GM20431 (cell line): ENCODE data around the gene CTDSP2.
"Not testable (repeated sequence)": the region's sequence is repeated elsewhere in the genome, so short reads cannot be mapped to it uniquely, and the experiment has no call there.

ENCODE experiments used
- in situ Hi-C: fragments of 300-500 bp; cut with MseI, MboI; formaldehyde crosslinking; loops from one replicate; pipeline ENCODE4 v1.15.0; 2020; ENCODE audit warnings: low sequenced_read_pairs; ENCODE audit not compliant: unreplicated experiment

CTDSP2 gene

DNA sequence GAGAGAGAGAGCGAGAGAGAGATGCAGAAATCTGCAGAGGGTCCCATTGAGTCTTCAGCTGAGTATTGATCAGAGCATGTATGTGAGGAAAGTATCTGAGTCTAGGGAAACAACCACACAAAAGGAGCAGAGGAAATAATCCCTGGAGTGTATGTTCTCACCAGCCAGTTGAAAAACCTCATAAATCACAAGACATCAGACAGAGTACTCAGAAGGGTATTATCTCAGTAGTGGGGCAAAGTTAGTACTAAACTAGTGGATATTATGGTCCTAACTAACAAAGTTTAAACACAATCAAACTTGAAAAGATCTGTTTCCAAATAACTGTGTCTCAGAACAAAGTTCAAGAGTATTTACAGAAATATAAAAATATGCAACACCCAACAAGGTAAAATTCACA lies 36.5 kb upstream of the CTDSP2 start:
- in situ Hi-C loops: no loop called here

DNA sequence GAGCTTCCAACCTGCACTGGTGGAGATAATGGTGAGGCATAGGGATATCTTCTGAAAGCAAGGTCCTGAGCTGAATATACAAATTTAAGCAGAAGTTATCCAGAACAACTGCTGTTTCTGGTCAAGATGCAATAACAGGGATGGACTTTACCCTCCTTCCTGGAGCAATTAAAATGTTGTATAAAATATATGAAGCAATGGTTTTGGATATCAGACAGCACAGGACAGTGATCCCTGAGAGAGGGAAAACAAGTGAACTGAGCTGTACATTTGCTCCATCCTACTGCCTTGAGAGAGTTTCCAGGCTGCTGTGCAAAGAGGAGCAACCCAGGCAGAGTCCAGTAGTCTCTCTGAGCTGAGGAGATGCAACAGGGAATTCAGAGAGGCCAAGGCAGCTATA lies 36.0 kb upstream of the CTDSP2 start:
- in situ Hi-C loops: no loop called here

DNA sequence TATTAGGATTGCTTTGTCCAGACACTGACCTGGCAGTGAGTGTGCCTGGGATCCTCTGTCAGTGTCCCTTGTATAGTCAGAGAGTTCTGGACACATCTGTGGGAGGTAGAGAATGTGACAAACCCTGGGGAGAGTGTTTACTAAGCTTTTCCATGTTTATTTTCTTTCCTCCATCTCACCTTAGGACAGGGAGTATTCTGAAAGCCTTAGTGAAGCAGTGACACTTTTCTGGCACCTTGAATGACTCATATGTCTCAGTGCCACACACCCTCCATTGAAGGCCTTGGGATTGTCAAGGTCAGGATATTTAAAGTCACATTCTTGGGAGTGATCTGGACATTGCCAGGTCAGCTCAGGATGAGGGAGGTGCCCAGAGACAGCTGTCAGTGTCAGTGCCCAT lies 34.9 kb upstream of the CTDSP2 start:
- in situ Hi-C loops: no loop called here

DNA sequence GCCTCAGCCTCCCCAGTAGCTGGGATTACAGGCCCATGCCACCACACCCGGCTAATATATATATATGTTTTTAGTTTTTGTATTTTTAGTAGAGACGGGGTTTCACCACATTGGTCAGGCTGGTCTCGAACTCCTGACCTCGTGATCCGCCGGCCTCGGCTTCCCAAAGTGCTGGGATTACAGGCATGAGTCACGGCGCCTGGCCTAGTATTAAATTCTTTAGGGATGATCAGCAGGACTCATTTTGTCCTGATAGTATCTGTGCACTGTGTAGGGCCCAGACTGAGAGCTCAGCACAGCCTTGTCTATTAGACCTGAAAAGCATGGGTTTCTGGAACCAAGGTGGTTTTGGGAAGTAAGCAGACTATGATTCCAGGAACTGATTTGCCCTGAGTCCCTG lies 34.5 kb upstream of the CTDSP2 start:
- in situ Hi-C loops: not testable (repeated sequence)

DNA sequence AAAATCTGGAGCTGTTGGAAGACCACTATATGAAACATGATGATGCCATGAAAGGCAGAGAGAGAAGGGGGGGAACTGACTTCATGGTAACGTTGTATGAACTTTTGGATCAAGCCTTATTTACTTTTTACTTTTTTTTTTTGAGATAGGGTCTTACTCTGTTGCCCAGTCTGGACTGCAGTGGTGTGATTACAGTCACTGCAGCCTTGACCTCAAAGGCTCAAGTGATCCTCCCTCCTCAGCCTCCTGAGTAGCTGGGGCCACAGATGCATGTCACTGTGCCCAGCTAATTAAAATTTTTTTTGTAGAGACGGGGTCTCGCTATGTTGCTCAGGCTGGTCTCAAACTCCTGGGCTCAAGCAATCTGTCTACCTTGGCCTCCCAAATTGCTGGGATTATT lies 31.3 kb upstream of the CTDSP2 start:
- in situ Hi-C loops: no loop called here

DNA sequence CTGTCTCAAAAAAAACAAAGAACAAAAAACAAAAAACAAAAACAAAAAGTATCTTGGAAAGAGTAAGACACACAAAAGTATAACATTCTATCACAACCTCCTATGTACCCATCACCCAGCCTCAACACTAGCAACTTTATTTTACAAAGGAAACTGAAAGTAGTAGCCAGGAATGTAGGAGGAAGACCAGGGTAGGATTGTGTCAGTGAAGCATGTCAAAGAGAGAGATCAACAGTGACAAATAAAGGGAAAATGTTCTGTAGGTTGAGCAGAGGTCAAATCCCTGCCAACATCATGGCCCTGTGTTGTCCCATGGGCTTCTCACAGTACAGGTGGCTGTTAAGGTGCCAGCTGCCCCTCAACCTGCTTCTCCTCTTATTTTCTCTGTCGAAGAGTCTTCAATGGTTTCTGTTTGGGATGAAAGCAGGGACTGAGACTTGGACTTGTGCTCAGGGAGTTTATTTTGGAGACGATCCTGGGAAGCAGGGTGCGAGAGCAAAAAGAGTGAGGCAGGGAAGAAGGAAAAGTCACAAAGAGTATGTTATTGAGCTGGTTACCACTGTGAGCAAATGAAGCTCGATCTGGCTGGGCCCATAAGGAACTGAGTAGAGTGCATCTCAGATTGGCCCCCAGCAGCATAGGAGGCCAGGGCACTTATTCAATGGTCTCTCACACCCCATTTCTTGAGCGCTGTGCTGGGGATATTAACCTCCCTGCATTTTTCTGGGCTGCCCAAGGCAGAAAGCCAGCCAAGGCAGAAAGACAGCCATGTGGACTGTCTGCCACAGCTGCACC lies 29.4 kb upstream of the CTDSP2 start:
- in situ Hi-C loops: no loop called here

DNA sequence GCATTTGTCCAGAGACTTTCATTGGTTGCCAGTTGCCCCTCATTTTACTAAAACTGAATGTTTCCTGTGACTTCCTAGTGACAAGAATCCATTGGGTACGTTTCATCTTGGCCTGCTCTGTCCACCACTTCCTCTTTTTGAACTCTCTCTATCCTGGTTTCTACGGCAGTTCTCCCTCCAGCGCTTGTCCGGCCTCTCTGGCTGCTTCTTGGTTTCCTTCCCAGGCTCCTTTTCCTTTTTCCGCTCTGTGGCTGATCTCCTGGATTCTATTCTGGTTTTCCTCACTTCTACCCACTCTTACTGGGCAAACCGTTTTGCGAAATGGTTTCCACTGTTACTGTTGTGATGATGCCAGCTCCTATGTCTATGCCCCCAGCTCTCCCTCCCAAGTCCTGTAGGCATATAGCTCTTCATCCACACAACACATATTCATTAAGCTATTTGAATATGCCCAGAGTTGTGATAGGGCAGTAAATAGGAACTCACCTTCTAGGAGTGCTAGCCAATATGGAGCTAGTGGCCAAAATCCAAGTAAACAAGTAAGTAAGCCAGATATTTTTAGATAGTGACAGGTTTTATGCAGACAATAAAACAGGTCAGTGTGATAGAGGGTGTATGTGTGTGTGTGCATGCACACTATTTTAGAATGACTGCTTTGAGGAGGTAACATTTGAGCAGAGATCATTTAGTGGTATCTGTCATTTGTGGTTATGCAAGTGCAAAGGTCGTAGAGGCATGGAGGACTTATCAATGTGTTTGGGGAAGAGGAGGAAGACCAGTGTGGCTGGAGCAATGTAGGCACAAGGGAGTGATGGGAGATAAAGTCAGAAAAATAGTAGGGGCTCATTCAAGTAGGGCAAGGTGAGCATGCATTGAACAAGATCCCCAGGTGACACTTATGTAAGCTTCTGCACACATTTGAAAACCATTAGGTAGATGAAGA lies 27.9 kb upstream of the CTDSP2 start:
- in situ Hi-C loops: no loop called here

DNA sequence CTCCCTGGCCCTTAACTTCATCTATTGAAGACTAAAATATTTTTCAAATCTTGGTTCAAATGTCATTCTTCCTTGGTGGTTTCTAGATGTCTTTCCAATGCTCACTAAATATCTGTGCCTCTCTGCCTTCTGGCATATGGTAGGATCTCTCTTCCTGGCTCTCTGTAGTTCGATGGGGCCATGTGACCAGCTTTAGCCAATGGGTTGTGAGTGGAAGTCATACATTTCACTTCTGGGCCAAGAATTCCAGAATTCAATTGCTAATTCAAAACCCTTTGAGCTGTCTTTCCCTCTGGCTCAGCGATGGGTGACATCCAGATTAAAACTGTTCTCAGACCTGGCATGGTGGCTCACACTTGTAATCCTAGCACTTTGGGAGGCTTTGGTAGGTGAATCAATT lies 25.8 kb upstream of the CTDSP2 start:
- in situ Hi-C loops: no loop called here

DNA sequence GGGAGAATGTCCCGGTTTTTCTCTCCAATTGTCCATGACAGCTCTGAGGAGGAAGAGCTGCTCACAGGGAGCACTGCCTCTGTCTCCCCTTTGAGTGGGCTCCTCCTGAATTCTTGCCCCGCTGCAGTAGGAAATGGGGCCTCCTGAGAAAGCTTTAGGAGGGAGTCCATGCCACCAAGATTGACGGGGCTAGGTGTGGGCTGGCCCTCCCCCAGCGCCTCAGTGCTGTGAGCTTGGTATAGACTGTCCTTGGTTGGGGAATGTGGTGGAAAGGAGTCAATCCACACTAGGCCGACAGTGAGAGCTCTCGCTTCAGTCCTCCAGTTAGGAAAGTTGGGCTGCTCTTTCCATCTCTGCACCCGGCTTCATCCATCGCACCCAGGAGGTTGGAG lies 23.4 kb upstream of the CTDSP2 start:
- in situ Hi-C loops: no loop called here

DNA sequence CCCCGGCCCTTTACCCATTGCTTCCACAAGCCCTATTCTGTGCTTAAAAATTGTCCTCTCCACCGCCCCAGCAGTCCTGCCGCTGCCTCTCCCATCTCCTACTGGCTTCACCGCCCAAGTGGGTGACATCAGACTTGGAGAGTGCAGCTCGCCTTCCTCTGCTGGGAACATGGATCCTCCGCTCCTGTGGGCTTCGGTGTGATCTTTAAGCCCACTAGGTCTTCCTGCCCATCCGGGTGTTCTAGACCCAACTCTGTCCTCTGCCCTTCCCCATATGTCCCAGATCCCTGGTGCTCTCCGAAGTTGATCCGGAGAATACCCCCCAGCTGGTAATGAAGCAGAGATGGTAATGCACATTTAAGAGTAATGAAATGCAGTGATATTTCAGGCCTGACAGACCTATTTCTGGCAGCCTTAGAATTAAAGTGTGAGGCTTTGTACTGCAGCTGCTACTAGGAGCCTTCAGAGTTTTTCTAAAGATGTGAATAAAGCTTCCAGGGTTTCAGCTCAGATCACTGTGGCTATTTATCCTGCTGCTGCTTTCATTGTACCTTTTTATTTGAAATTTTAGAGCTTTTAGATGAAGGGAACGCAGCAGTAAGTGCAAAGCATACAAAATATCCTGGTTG lies 22.9 kb upstream of the CTDSP2 start:
- in situ Hi-C loops: no loop called here

DNA sequence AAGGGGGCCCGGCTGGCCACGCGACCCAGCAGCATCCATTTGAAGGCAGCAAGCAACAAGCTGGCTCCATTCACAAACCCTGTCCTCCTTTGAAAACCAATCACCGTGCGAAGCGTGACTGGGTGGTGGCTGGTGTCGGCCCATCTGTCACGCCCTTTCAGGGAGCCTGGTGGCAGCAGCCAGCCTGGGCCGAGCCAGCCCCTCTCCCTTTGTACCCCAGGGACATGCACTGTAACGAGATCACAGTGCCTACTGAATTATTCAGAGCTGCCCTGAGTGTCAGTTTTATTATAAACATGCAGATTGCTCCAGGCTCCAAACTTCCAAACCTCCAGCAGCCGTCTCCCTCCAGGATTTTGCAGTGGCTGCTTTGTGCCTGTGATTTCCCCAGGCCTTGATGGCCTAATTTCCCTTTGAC lies 22.3 kb upstream of the CTDSP2 start:
- in situ Hi-C loops: no loop called here

DNA sequence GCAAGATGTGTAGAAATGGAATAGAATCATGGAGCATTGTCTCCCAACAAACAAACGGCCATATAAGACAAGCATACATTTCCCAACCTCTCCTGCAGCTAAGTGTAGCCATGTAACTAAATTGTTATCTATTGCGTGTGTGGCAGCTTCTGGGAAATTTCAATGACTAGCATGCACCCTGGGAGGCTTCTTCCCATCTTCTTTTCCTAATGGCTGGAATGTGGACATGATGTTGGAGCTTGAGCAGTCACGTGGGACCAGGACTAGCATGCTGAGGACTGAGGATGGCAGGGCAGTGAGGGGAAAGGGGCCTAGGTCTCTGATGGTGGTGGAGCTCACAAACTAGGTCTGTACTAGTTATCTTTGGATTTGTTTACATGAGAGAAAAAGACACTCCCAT lies 21.7 kb upstream of the CTDSP2 start:
- in situ Hi-C loops: no loop called here

DNA sequence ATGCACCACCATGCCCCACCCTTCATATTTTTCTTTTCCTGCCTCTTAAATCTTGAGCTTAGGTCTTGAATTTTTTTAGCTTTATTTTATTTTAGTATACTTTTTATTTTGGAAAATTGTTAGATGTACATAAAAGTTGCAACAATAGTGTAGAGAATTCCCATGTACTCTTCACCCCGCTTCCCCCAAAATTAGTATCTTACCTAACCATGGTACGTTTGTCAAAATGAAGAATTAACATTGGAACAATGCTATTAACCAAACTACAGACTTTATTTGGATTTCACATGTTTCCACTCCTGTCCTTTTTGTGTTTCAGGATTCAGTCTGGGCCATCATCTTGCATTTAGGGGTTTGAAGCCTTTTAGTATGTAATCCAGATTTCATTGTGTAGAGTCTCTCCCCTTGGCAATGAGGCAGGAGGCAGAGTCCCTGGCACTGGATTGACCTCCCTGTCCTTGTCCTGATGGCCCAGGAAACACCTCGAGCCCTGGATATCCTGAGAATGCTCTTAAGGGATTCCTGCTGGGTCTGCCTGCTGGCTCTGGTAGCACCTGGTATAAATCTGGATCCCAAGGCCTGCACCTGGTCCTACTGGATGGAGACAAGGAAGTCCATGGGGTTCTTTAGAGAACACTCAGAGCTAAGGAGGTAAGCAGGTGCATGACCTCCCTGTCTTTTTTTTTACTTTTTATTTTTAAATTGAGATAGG lies 19.9 kb upstream of the CTDSP2 start:
- in situ Hi-C loops: no loop called here

DNA sequence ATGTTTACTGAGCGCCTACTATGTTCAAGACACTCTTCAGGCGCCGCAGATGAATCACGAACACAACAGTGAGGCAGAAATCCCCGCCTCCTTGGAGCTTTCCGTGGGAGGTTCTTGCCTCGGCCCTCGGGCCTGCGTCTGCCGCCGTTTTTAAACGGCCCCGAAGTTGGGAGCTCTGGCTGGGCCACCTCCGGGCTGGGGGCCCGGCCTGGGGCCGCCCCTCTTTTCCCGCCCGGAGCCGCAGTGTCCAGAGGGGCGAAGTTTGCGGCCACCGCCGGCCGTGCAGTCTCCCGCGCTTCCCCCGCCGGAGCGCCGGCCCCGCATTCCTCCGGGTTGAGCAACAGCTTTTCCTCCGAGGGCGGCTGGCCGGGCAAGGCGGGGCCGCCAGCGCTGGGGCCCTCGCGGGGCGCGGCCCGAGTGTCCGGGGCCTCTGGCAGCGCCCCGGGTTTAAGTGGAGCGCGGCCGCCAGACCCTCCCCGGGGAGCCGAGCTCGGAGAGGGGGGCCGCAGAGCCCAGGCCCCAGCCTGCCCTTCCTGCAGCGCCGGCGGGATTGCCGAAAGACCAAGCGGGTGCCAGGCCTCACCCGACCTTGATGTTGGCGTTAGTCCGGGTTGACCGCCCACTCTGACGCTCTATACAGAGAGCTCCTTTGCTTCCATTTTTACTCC lies 18.7 kb upstream of the CTDSP2 start:
- in situ Hi-C loops: no loop called here

DNA sequence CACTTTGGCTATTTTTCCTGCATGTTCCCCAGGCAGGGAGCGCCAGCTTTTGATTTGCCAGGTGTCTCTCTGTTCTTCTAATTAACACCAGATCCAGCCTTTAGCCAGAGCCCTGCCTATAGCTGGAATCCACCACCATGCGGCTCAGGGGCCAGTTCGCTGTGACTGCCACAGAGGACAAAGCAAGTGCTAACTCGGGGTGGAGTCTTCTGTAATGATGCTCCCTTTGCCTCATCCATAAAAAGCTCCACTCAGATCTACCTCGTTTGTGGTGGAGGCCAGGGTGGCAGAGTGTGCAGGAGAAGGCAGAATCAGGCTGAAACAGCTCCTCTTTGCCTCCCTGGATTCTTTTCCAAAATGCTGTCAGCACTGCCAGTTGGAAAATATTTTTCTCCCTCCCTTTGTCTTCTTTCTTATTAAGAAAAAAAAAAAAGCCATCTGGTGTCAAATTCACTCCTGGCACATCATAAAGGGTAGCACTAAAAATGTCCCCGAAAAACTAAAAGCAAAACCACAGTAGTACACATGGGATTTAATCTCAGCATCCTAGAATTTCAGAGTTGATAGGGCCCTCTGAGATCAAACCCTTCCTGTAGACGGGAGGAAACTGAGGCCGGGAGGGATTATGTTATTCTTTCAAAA lies 18.0 kb upstream of the CTDSP2 start:
- in situ Hi-C loops: no loop called here

DNA sequence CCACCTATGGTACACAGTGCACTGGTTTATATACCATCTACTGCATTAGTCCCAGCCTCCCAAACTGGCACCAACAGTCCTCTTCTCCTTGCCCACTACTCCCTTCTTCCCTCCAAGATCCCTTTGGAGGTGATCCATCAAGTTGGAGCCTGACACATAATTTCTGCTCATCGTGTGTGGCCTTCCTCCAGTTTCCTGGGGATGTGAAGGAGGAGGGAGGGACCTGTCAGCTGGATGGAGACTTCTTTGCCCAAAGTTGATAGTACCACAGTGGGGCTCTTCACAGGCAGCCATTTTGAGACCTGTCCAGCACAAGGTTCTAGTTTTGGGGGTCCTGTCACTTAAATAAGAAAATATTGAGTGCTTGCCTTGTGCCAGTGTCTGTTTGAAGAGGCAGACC lies 17.1 kb upstream of the CTDSP2 start:
- in situ Hi-C loops: no loop called here

DNA sequence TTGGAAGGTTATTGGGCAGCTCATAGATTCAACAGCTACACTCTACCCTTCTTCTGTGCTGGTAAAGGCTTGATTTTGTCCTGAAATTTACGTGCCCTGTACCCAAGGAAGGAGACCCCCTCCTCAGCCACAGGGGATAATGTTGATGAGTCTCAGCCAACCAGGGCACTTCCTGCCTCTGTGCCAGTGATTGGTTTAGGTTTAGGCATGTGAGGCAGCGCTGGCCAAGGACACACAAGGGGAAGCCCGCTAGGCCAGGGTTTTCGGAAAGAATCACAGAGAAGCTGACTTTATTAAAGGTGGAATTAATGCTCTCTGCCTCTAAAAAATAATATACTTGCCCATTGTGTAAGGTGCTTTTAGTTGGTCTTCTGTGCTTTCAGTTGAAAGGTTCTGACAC lies 15.4 kb upstream of the CTDSP2 start:
- in situ Hi-C loops: no loop called here

DNA sequence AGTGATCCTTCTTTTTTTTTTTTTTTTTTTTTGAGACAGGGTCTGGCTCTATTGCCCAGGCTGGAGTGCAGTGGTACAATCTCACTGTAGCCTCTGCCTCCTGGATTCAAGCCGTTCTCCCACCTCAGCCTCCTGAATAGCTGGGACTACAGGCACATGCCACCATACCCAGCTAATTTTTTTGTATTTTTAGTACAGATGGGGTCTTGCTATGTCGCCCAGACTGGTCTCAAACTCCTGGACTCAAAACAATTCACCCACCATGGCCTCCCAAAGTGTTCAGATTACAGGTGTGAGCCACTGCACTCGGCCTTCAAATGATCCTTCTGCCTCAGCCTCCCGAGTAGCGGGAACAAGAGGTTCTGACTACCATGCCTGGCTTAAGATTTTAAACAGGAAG lies 14.4 kb upstream of the CTDSP2 start:
- in situ Hi-C loops: not testable (repeated sequence)

DNA sequence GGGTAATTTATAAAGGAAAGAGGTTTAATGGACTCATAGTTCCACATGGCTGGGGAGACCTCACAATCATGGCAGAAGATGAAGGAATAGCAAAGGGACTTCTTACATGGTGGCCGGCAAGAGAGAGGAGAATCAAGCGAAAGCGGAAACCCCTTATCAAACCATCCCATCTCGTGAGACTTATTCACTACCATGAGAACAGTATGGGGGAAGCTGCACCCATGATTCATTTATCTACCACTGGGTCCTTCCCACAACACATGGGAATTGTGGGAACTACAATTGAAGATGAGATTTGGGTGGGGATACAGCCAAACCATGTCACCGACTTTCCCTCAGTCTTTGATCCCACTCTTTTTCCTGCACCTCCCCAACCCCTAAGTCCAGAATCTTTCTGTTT lies 12.6 kb upstream of the CTDSP2 start:
- in situ Hi-C loops: no loop called here
